GM13977 (cell line): ENCODE data around the gene TJAP1.

ENCODE experiments used
- DNase-seq: peaks from one replicate; pipeline ENCODE4 v3.0.0; 2012; ENCODE audit warnings: low spot score
- CTCF ChIP-seq: IDR thresholded peaks from 2 replicates; pipeline ENCODE4 v1.5.1; 2012; ENCODE audit warnings: mild to moderate bottlenecking, control low read depth; ENCODE audit not compliant: insufficient read depth; ENCODE audit errors: extremely low read depth, missing control alignments
- in situ Hi-C: fragments of 300-500 bp; cut with MboI; formaldehyde crosslinking; loops from one replicate; pipeline ENCODE4 v1.12.0; 2022; ENCODE audit warnings: low sequenced_read_pairs, low pct_unique_long_range_greater_than_20kb, mixed read lengths, inconsistent platforms; ENCODE audit not compliant: unreplicated experiment

TJAP1 gene

GRCh38 chr6:43434943-43435342 lies 42.4 kb upstream of the TJAP1 start:
- DNase-seq = no peak
- in situ Hi-C loops = no loop called here
- TF ChIP-seq CTCF = no peak

GRCh38 chr6:43435682-43436437 lies 41.5 kb upstream of the TJAP1 start:
- DNase-seq = no peak
- TF ChIP-seq CTCF = no peak
- in situ Hi-C loops = no loop called here

GRCh38 chr6:43436577-43437282 lies 40.6 kb upstream of the TJAP1 start:
- no peak for TF ChIP-seq CTCF
- in situ Hi-C loops = no loop called here
- no peak for DNase-seq

- DNase-seq = no peak
- in situ Hi-C loops = no loop called here
- TF ChIP-seq CTCF = no peak
These were observed 39.7 kb upstream of the TJAP1 start for GRCh38 chr6:43437700-43438099.

GRCh38 chr6:43442935-43443334 lies 34.4 kb upstream of the TJAP1 start:
- DNase-seq = no peak
- peak; percentile 5 for TF ChIP-seq CTCF
- in situ Hi-C loops = no loop called here

GRCh38 chr6:43444036-43444435 lies 33.3 kb upstream of the TJAP1 start:
- TF ChIP-seq CTCF = no peak
- DNase-seq = no peak
- in situ Hi-C loops = no loop called here
